ENCODE measurements around the gene AKT3.

The AKT3 gene

GRCh38 chr1:243727503-243728203 is 122.4 kb downstream of the AKT3 start:
- TF ChIP-seq TCF12 (IDR thresholded peaks at IDR 0.05; ENCODE audit: low read depth): no peak
- TF ChIP-seq EP300 (IDR thresholded peaks at IDR 0.05; ENCODE audit: borderline replicate concordance): no peak
- no peak for TF ChIP-seq CEBPB (IDR thresholded peaks at IDR 0.05)
- no peak for TF ChIP-seq ZBTB7A (IDR thresholded peaks at IDR 0.05; ENCODE audit: low read depth)
- no peak for TF ChIP-seq USF1 (IDR thresholded peaks at IDR 0.05)
- no peak for TF ChIP-seq TEAD4 (IDR thresholded peaks at IDR 0.05)
- no peak for TF ChIP-seq NFIC (IDR thresholded peaks at IDR 0.05)
- TF ChIP-seq CREB1 (IDR thresholded peaks at IDR 0.05; ENCODE audit: low read depth): no peak
- TF ChIP-seq YY1 (IDR thresholded peaks at IDR 0.05; ENCODE audit: low read depth): no peak
- TF ChIP-seq MAX (IDR thresholded peaks at IDR 0.05): no peak
- TF ChIP-seq FOXM1 (IDR thresholded peaks at IDR 0.05; ENCODE audit: borderline replicate concordance, low read depth): no peak
- TF ChIP-seq EGR1 (IDR thresholded peaks at IDR 0.05): no peak
- TF ChIP-seq REST (IDR thresholded peaks at IDR 0.05; ENCODE audit: low read depth): no peak
- TF ChIP-seq TAF1 (IDR thresholded peaks at IDR 0.05; ENCODE audit: low read depth): no peak
- TF ChIP-seq RAD21 (IDR thresholded peaks at IDR 0.05; ENCODE audit: low read depth): no peak

DNA sequence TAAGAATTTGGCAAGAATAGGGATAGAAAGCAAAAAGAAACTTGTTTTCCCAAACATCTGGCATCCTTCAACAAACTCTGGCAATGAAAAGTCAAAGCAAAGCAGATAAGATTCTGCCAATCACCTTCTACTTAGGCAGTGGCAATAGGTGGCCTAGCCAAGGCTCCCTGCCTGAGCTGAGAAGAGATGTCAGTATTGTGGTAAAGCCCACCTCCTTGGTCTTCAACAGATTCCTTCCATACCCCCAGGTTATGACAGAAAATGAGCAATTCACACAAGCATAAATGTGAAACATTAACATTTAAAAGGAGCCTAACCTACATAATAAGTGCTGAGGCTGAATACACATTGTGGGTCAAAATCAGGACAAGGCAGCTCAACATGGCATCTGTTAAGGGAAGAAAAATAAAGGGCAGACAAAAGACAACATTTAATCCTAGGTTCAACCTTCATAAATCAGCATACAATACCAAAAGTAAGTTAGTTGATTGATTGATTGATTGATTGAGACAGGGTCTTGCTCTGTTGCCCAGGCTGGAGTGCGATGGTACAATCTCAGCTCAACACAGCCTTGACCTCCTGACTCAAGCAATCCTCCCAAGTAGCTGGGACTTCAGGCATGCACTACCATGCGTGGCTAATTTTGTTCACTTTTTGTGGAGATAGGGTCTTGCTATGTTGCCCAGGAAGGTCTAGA is 123.1 kb downstream of the AKT3 start:
- no peak for TF ChIP-seq NFIC (IDR thresholded peaks at IDR 0.05)
- TF ChIP-seq CREB1 (IDR thresholded peaks at IDR 0.05; ENCODE audit: low read depth): no peak
- no peak for TF ChIP-seq MAX (IDR thresholded peaks at IDR 0.05)
- TF ChIP-seq FOXM1 (IDR thresholded peaks at IDR 0.05; ENCODE audit: borderline replicate concordance, low read depth): no peak
- TF ChIP-seq REST (IDR thresholded peaks at IDR 0.05; ENCODE audit: low read depth): no peak
- no peak for TF ChIP-seq USF1 (IDR thresholded peaks at IDR 0.05)
- no peak for TF ChIP-seq TAF1 (IDR thresholded peaks at IDR 0.05; ENCODE audit: low read depth)
- TF ChIP-seq EGR1 (IDR thresholded peaks at IDR 0.05): no peak
- TF ChIP-seq RAD21 (IDR thresholded peaks at IDR 0.05; ENCODE audit: low read depth): no peak
- no peak for TF ChIP-seq TEAD4 (IDR thresholded peaks at IDR 0.05)
- TF ChIP-seq YY1 (IDR thresholded peaks at IDR 0.05; ENCODE audit: low read depth): no peak
- no peak for TF ChIP-seq CEBPB (IDR thresholded peaks at IDR 0.05)

DNA sequence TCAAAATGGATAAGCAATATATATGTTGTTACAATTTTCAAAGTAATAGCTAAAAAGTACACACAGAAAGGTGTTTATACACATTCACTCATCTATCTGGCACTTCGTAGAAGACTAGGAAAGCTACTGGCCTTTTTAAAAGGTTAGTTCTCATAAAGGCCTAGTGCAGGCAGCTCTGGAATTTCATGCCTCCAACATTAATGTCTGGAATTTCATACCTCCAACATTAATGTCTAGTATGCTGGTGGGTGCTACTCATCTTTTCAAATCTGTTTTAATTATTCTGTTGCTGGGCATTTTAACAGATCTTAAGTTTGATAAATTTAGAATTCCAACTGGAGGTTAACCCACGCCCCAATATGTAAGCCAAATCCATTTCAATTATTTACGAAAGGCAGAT is 124.2 kb downstream of the AKT3 start:
- TF ChIP-seq TAF1 (IDR thresholded peaks at IDR 0.05; ENCODE audit: low read depth) (no peak), ZBTB7A (IDR thresholded peaks at IDR 0.05; ENCODE audit: low read depth) (no peak), REST (IDR thresholded peaks at IDR 0.05; ENCODE audit: low read depth) (no peak), RAD21 (IDR thresholded peaks at IDR 0.05; ENCODE audit: low read depth) (no peak), FOXM1 (IDR thresholded peaks at IDR 0.05; ENCODE audit: borderline replicate concordance, low read depth) (no peak), EGR1 (IDR thresholded peaks at IDR 0.05) (no peak), TCF12 (IDR thresholded peaks at IDR 0.05; ENCODE audit: low read depth) (no peak), USF1 (IDR thresholded peaks at IDR 0.05) (no peak), YY1 (IDR thresholded peaks at IDR 0.05; ENCODE audit: low read depth) (no peak), CREB1 (IDR thresholded peaks at IDR 0.05; ENCODE audit: low read depth) (no peak), CEBPB (IDR thresholded peaks at IDR 0.05) (no peak), TEAD4 (IDR thresholded peaks at IDR 0.05) (no peak), MAX (IDR thresholded peaks at IDR 0.05) (no peak), NFIC (IDR thresholded peaks at IDR 0.05) (no peak), EP300 (IDR thresholded peaks at IDR 0.05; ENCODE audit: borderline replicate concordance) (no peak)
